HG03558 (cell line): Measurements from ENCODE around the gene TRIP4.
"Not testable (repeated sequence)": the region's sequence is repeated elsewhere in the genome, so short reads cannot be mapped to it uniquely, and the experiment has no call there.

Experiments used
- ATAC-seq: cut with Tn5 transposase; IDR thresholded peaks from one replicate; pipeline ENCODE4 v1.9.1; 2021; ENCODE audit warnings: moderate number of reproducible peaks; ENCODE audit not compliant: unreplicated experiment; ENCODE audit errors: extremely low read depth

Gene TRIP4

DNA sequence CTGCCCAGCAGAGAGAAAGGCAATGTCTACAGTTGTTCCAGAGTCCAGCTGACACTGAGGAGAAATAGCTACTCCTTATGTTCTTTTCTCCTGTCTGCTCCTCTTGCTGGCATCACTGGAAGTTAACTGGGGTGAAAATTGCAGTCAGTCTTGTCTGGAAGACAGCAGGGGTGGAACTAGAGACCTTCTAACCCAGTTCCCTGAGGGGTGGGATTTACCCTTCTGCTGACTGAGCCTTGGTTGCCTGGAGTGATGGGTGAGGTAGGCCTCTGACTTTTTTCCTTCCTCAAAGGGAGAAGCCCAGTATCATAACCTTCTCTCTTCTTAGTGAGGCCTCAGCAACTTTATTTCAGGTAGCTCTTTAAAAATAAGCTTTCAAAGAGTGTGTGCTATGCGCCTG is 88.9 kb downstream of the TRIP4 start:
- ATAC-seq, result no peak

DNA sequence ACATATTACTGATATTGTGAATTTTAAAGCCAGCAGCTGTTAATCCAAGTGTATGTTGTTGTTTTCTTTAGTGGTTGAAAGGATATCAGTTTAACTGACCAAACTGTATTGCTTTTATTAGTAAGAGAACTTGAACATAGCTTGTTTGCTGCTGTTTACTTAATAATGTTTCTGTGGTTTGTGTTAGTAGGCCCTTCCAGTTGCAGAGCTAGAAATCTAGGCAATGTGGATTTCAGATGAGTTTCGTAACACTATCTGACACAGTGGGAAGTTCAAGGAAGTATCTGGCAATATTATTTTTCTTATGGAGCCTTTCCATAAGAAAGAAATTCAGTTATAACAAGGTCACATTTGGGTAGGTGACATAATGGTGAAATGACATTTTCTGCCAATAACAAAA is 91.2 kb downstream of the TRIP4 start:
- no peak for ATAC-seq

DNA sequence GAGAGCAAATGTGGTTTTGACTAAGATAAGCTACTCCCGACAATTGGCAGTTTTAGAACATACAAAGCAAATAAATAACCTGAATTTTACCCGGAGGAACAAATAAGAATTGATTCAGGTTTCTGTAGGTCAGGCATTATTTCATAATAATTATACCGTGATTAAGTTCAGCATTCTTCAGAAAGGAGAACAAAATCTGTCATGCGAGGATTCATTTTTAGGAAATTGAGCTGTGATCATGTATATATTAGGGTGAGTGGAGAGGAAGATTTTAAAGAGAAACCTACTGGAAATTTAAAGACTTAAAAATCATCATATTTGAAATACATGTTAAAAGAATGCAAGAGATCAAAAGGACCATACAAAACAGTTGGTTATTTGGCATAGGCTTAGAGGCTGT is 93.3 kb downstream of the TRIP4 start:
- ATAC-seq, result no peak

DNA sequence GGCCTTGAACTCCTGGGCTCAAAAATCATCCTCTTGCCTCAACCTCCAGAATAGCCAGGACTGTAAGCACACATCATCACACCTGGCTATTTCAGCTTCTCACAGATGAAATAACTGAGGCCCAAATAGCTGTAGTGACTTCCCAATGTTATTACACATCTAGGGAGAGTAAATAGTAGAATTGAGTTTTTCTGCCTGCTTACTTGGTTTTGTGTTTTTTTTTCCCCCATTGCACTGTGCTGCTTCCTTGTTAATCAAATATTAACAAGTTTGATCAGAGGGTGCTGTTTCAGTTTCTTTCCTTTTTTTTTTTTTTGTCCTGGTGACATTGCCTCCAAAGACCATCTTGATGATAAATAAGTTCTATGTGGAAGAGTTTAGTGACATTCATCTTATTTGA is 96.1 kb downstream of the TRIP4 start:
- no peak for ATAC-seq

DNA sequence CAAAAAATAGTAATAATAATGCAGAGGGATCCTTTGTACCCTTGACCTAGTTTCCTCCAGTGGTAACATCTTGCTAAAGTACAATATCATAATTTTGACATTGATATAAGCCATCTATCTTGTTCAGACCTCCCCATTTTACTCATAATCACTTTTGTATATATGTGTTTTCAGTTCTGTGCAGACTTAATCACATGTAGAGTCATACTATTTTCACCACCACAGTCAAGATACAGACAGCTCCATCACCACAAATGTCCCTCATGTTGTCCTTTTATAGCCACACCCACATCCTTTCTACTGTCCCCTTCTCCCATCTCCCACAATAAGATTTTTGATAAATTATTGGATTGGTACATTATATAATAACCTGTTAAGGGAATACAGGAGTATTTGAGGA is 98.2 kb downstream of the TRIP4 start:
- no peak for ATAC-seq

DNA sequence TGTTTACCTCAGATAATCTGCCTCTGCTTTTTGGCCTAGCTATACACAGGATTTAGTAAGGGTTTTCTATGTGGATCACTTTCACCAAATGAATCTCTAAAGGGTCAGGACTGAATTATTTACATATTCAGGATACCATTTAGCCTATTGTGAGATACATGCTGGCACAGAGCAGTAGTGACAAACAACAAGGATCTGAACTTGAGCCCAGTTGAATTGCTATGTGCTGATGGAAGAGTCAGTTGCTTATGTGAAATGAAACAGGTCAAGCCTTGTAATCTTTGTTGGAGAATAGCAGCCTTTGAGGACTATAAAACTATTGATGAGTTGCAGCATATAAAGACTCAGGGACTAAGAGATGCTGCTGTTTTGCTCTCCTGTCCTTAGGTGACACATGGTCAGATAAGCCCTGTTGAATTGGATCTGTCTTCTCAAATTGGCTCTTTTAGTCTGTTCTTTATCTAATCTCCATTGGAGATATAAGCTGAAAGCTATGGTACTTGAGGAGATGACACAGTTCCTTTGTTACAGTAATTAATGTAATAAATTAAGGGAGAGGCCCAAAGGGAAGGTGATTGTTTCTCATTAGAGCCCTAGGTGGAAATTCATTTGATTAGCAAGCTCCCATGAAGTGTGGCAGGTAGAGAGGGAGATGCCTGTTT is 103.1 kb downstream of the TRIP4 start:
- no peak for ATAC-seq

DNA sequence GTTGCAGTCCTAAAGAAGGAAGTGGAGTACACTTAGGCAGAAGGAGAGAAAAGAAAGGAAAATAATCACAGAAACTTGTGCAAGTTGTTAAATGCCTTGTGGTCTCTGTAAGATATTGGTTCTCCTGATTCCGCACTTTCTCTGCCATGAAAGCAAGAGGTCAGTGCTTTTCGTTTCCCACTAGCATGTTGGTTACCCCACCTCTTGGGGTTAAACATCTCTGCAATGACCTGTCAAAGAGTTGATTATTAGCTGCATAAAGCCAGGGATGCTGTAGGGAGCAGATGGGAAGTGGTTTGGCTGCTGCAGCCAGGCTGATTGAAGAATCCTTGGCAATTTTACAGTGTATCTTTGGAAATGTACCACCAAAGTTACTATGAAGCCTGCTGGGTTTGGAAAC is 106.0 kb downstream of the TRIP4 start:
- no peak for ATAC-seq

DNA sequence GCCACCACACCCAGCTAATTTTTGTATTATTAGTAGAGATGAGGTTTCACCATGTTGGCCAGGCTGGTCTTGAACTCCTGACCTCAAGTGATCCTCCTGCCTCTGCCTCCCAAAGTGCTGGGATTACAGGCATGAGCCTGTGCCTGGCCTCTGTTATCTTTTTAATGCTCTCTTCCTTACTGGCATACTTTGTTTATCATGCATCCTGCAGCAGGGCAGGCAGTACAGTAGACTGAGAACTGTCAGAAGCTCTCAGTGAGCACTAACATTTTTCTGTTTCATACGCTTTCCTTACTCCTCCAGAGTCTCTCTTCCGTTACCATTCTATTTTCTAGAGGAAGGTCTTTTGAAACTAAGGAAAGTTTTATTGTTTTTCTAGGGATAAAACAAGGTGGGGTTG is 108.3 kb downstream of the TRIP4 start:
- not testable (repeated sequence) for ATAC-seq

DNA sequence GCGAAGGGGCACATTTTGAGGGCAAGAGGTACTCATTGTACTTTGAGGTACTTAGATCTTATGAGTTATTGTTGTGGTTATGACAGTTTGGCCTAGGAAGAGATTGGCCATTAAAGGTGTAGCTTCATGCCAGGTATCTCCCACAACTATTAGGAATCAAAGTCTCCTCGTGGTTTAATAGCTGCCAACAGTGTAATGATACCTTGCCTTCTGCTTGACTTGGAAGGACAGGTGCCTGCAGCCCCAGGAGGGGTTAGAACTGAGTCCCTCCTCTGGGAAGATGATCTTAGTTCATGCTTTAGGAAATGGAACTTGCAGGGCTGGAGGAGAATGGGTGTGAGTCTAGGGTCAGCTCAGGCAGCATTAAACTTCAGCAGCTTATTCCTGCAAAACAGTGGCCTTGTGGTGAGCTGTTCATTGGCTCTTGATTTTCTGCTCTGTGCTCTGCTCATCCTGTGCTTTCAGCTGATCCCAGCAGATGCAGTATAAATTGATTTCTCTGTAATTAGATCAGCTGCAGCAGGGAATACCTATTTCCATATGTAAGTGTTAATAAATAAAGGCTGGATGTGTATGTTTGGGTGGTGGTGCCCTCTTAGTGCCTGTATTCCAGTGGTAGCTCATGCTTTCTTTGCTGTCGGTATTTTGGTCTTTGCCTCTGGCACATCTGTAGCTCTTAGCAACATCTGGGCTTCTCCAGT is 113.2 kb downstream of the TRIP4 start:
- no peak for ATAC-seq

DNA sequence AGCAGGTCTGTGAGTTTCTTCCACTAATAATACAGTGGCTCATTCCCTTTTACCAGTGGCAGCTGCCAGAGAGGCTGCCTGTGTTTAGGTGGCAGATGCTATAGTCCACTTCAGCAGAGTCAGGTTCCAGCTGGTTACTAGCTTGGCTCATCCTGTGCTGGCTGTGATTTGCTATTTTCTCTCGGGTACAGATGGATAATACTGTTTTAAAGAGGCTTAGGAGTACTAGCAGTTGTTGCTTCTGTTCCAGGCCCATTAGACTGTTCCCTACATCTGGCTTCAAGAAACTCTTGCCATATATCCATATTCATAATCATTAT is 113.7 kb downstream of the TRIP4 start:
- ATAC-seq, result no peak

DNA sequence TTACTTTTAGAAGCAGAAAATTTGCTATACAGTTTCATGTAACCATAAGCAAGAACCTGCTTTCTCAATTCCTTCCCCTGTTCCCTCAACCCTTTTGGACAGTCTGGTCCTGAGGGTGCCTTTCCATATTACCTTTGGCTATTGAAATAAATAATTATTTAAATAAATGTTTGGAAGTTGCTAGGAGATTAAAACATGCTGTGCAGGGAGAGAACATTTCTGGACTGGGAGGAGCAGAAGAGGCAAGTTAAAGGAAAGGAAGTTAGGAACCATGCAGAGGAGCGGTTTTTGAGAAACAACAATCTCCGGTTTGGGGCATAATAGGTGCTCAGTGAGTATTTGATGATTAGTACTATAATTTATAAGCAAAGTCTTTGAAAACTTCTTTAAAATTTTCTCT is 114.5 kb downstream of the TRIP4 start:
- no peak for ATAC-seq

DNA sequence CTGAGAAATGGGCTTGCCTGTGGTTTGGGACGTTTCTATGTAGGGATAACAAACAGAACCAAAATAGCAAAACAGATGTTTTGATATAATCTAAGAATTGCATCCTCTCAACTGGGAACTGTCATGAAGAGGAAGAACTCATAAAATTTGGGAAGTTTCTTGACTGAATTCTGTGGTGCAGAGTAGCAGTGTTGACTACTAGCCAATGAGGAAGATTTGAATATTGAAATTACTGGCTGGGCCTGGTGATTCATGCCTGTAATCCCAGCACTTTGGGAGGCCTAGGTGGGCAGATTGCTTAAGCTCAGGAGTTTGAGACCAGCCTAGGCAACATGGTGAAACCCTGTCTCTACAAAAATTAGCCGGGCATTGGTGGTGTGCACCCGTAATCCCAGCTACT is 114.9 kb downstream of the TRIP4 start:
- no peak for ATAC-seq

DNA sequence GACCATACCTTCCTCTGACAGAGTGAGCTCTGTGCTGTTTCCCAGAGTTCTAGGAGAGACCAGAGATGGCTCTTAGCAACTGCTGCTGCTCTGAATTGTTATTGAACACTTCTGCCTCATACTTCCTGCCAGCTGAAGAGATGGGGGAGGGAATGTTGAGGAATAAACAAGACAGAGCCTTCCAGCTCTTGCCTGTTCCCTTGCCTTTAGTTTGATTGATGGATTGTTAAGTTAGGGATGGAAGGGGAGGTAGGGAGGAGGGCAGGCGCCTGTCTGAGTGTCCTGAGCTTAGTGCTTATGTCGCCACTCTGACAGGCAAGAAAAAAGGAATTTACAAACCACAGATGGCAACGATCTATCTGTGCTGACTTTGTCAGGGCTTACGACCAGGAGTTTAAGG is 115.6 kb downstream of the TRIP4 start:
- no peak for ATAC-seq

DNA sequence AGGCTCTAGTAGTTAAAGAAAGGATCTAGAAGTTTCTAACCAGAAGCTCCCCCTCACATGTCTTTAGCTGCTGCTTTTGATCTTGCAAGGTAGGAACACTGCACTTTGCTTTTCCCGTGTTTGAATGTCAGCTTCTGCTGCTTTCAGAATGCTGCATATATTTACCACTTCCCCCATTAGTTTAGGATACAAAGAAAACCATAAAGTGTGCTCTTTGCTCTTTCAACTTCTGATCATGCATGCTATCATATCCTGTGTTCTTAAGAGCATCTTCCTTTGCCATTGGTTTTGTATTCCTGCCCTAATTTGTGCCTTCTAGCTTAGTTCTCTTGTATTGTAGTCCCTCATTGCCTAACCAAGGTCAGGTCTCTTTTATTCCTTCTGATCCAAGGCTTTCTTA is 116.0 kb downstream of the TRIP4 start:
- no peak for ATAC-seq
